GM20000 (cell line): ENCODE data around the gene ODR4.

Source experiments
- DNase-seq: peaks from one replicate; pipeline ENCODE4 v3.0.0; 2012; ENCODE audit warnings: low spot score
- CTCF ChIP-seq: IDR thresholded peaks from 2 replicates; pipeline ENCODE4 v1.5.1; 2012; ENCODE audit warnings: mild to moderate bottlenecking, control low read depth; ENCODE audit errors: extremely low read depth, missing control alignments

The ODR4 gene

DNA sequence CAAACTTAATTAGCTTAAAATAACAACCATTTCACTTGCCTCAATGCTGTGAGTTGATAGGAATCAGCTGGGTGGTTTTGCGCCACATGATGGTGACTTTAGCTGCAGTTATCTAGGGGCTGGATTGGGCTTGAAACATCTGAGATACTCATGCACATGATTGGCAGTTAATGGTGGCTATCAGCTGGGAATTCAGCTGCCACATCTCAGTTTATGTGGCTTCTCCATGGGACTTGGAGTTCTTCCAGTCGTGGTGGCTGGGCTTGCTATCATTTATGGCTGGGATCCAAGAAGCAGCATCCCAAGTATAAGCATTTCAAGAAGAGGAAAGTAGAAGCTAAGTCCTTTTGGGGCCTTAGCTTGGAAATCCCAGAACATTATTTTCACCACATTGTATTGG is 48.9 kb downstream of the ODR4 start:
- TF ChIP-seq CTCF, result no peak
- DNase-seq, result no peak

- TF ChIP-seq CTCF, result no peak
- no peak for DNase-seq
Observed at GRCh38 chr1:186426118-186426517, 50.5 kb downstream of the ODR4 start.

GRCh38 chr1:186429017-186429416 is 53.4 kb downstream of the ODR4 start:
- no peak for TF ChIP-seq CTCF
- DNase-seq, result no peak

GRCh38 chr1:186435336-186435735 is 59.7 kb downstream of the ODR4 start:
- no peak for DNase-seq
- TF ChIP-seq CTCF, result no peak

- no peak for DNase-seq
Observed at GRCh38 chr1:186438567-186438966, 62.9 kb downstream of the ODR4 start.

DNA sequence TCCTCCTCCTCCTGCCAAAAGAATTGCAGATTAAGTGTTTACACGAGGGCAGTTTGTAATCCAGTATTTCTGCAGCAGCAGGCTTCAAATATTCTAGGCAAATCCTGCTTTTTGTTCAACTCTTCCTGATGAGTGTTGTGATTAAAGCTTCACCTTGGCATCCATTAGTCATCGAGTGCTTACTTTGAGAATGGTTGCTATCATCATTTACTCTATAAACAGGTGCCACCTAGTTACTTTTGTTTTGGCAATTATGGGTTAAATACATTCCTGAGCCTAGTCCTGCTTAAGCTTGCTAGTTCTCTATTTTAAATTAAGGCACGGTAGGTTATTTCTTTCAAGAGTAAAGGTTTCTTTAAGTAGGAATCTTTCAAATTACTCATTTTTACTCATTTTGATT is 64.9 kb downstream of the ODR4 start:
- no peak for DNase-seq
- no peak for TF ChIP-seq CTCF

More at GRCh38 chr1:186438567-186438966, 62.9 kb downstream of the ODR4 start:
- TF ChIP-seq CTCF, result no peak

- TF ChIP-seq CTCF, result no peak
- DNase-seq, result no peak
Observed at GRCh38 chr1:186442651-186443375, 67.2 kb downstream of the ODR4 start.
